Vagina (tissue), 2 donors: ENCODE results near the gene MCF2L.

Source experiments
- CTCF ChIP-seq, 3 experiments: fragments of 450-650 bp in 2 of 3; fragments of 200-600 bp in 1 of 3; sonication (generic) in 1 of 3; IDR thresholded peaks; one replicate each; pipeline ENCODE4 v1.5.1; 2017 to 2019; ENCODE audit warnings: antibody characterized with exemption in 3 of 3, mild to moderate bottlenecking in 2 of 3, moderate library complexity in 2 of 3
- POLR2AphosphoS5 ChIP-seq, 2 donors: sonication (generic); formaldehyde crosslinking; IDR thresholded peaks; one replicate each; pipeline ENCODE4 v1.9.0; 2017; ENCODE audit warnings: antibody characterized with exemption in 2 of 2, mild to moderate bottlenecking in 2 of 2, low read depth in 1 of 2; ENCODE audit not compliant: insufficient read depth in 1 of 2

GRCh38 chr13:112974125-112974524 is 5.1 kb downstream of the MCF2L start:
- TF ChIP-seq CTCF (IDR thresholded peaks at IDR 0.05) (no peak), POLR2AphosphoS5 (IDR thresholded peaks at IDR 0.05; ENCODE audit: insufficient read depth in 1 of 2, low read depth in 1 of 2) (no peak)
